Bone marrow (tissue), 2 donors: ENCODE data around the gene STAT5B.
"Not testable (repeated sequence)": the region's sequence is repeated elsewhere in the genome, so short reads cannot be mapped to it uniquely, and the experiment has no call there.

Experiments used
- DNase-seq, 2 donors: peaks; one replicate each; lab custom pipeline; 2025; lab: John Stamatoyannopoulos, UW

The STAT5B gene

GRCh38 chr17:42306385-42306667 is 30.1 kb upstream of the STAT5B start:
- no peak for DNase-seq

GRCh38 chr17:42305543-42306384 is 29.6 kb upstream of the STAT5B start:
- no peak for DNase-seq

GRCh38 chr17:42305031-42305330 is 28.8 kb upstream of the STAT5B start:
- DNase-seq: not testable (repeated sequence)

GRCh38 chr17:42304187-42305030 is 28.2 kb upstream of the STAT5B start:
- DNase-seq: no peak

- no peak for DNase-seq
Measured at GRCh38 chr17:42303694-42304093, 27.5 kb upstream of the STAT5B start.

GRCh38 chr17:42301022-42301421 is 24.8 kb upstream of the STAT5B start:
- no peak for DNase-seq

- DNase-seq: not testable (repeated sequence)
Measured at GRCh38 chr17:42299913-42300312, 23.7 kb upstream of the STAT5B start.

- DNase-seq: not testable (repeated sequence)
Measured at GRCh38 chr17:42299361-42299760, 23.2 kb upstream of the STAT5B start.

GRCh38 chr17:42297775-42298174 is 21.6 kb upstream of the STAT5B start:
- DNase-seq: not testable (repeated sequence)

GRCh38 chr17:42296012-42296411 is 19.8 kb upstream of the STAT5B start:
- no peak for DNase-seq

- DNase-seq: no peak
Measured at GRCh38 chr17:42294469-42295398, 18.5 kb upstream of the STAT5B start.

GRCh38 chr17:42291129-42291528 is 14.9 kb upstream of the STAT5B start:
- DNase-seq: no peak

GRCh38 chr17:42290577-42290976 is 14.4 kb upstream of the STAT5B start:
- DNase-seq: no peak

- peak in 1 of 2 donors; percentile 11 for DNase-seq
Measured at GRCh38 chr17:42289611-42290181, 13.5 kb upstream of the STAT5B start.

GRCh38 chr17:42288803-42289610 is 12.8 kb upstream of the STAT5B start:
- peak in 1 of 2 donors; percentile 13 for DNase-seq

- DNase-seq: peak; percentile 51 to 69
Measured at GRCh38 chr17:42287977-42288802, 12.0 kb upstream of the STAT5B start, which contains the start of gene STAT5A. Gene STAT5A (plus strand): TSS chr17:42288498. CDS start chr17:42289412, 914 bp downstream.

- DNase-seq: peak; percentile 14 to 25
Measured at GRCh38 chr17:42287305-42287976, 11.2 kb upstream of the STAT5B start.

- DNase-seq: no peak
Measured at GRCh38 chr17:42286411-42287221, 10.4 kb upstream of the STAT5B start.
